ENCODE results near the gene B3GNT5.

The B3GNT5 gene

GRCh38 chr3:183242431-183242830 is 10.6 kb upstream of the B3GNT5 start:
- Histone ChIP-seq H3K27me3 (ENCODE audit: control insufficient read depth, insufficient read depth, low read length) (no peaks in the 10 kb centered on the region), H3K4me1 (ENCODE audit: control insufficient read depth, insufficient read depth, low read length) (no peaks in the 10 kb centered on the region), H3K36me3 (ENCODE audit: control insufficient read depth, insufficient read depth, low read length) (no peaks in the 10 kb centered on the region), H3K27ac (ENCODE audit: low read depth, low read length) (no peak overlapping the region), H3K9ac (ENCODE audit: low read length) (no peak overlapping the region), H3K4me3 (ENCODE audit: low read length) (no peak overlapping the region)

GRCh38 chr3:183244219-183244618 is 8.8 kb upstream of the B3GNT5 start:
- H3K4me3 ChIP-seq (ENCODE audit: low read length) = no peak overlapping the region
- no peaks in the 10 kb centered on the region for H3K36me3 ChIP-seq (ENCODE audit: control insufficient read depth, insufficient read depth, low read length)
- H3K27me3 ChIP-seq (ENCODE audit: control insufficient read depth, insufficient read depth, low read length) = no peaks in the 10 kb centered on the region
- H3K27ac ChIP-seq (ENCODE audit: low read depth, low read length) = no peak overlapping the region
- no peak overlapping the region for H3K9ac ChIP-seq (ENCODE audit: low read length)
- H3K4me1 ChIP-seq (ENCODE audit: control insufficient read depth, insufficient read depth, low read length) = no peaks in the 10 kb centered on the region

DNA sequence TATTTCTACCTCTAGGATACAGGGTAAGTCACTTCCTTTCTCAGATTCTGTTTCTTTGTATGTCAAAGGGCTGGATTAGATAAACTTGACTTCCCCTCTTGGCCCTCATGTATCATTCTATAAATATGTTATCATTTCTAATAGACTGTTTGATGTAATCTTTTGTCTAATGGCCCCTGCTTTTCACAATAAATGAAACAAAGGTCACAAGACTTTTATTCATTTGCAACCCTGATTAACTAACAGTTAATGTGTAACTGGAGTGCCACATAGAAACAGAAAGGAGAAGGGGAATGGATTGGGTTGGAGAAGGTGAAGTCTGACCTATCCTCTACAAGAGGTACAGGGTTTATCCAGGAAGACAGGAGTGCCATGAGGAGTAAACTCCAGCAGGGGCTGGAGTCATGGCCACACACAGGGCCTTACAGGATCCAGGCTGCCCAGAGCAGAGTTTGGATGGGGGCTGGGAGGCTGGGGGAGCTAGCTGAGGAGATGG is 8.0 kb upstream of the B3GNT5 start:
- Histone ChIP-seq H3K4me3 (ENCODE audit: low read length) (no peak overlapping the region), H3K27ac (ENCODE audit: low read depth, low read length) (no peak overlapping the region), H3K4me1 (ENCODE audit: control insufficient read depth, insufficient read depth, low read length) (no peaks in the 10 kb centered on the region), H3K9ac (ENCODE audit: low read length) (no peak overlapping the region), H3K36me3 (ENCODE audit: control insufficient read depth, insufficient read depth, low read length) (no peaks in the 10 kb centered on the region), H3K27me3 (ENCODE audit: control insufficient read depth, insufficient read depth, low read length) (no peaks in the 10 kb centered on the region)

DNA sequence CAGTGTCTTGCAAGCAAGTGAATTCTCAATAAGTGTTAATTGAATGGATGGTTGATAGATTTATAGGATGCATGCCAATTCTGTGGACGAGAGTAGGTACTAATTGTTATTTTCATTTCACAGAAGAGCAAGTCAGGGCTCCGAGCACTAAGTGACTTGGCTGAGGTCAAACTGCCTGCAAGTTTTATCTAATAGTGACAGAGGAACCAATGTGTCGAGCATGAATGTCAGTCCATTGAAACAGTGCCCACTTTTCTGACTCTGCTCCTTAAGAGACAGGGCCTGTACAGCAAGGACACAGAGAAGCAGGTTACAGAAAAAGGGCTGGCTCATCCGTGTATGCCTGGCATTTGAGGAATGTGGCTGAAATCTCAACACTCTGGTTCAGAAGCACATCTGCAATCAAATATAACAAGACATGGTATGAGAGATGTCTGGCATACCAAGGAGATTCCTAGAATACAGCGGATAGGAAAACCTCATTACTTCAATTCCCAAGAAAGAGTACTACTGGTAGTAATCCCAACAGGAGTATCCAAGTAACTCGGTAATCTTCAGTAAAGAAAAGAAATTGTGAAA is 6.0 kb upstream of the B3GNT5 start:
- Histone ChIP-seq H3K27ac (ENCODE audit: low read depth, low read length) (no peak overlapping the region), H3K4me1 (ENCODE audit: control insufficient read depth, insufficient read depth, low read length) (no peaks in the 10 kb centered on the region), H3K9ac (ENCODE audit: low read length) (no peak overlapping the region), H3K36me3 (ENCODE audit: control insufficient read depth, insufficient read depth, low read length) (no peaks in the 10 kb centered on the region), H3K4me3 (ENCODE audit: low read length) (no peak overlapping the region), H3K27me3 (ENCODE audit: control insufficient read depth, insufficient read depth, low read length) (no peaks in the 10 kb centered on the region)

DNA sequence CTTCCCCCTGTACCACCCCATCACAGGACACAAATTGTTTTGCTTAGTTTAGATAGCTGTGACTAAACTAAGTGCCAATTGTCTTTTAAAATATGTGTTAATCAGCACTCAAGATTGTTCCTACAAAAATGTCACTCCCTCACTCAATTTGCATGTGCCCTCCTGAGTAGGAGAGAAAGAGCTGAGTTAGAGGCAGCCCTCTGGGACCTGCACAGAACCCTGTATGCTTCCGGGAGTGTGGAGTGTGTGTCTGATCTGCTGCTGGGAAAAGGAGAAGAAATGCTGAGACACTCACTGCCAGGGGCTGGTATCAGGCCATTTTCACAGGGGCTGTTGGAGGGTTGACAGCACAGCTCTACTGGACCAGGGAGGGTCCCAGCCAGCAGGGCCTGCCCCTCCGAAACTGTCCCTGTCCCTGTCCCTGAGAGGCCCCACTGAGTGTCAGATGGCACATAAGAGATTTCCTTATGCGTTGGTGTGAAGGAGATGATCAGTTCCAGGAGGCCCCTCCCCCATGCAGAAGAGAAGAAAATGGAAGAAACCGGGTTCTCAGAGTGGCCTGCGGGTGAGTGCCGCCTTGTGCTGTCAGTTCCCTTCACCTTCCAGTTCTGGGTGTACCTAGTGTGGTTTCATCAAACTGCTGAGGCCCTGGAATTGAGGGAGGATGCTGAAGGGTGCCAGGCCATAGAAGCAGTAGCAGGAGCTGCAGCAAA is 3.9 kb upstream of the B3GNT5 start:
- no peak overlapping the region for H3K4me3 ChIP-seq (ENCODE audit: low read length)
- H3K27ac ChIP-seq (ENCODE audit: low read depth, low read length) = no peak overlapping the region
- no peak overlapping the region for H3K9ac ChIP-seq (ENCODE audit: low read length)
- no peaks in the 10 kb centered on the region for H3K36me3 ChIP-seq (ENCODE audit: control insufficient read depth, insufficient read depth, low read length)
- H3K27me3 ChIP-seq (ENCODE audit: control insufficient read depth, insufficient read depth, low read length) = no peaks in the 10 kb centered on the region
- H3K4me1 ChIP-seq (ENCODE audit: control insufficient read depth, insufficient read depth, low read length) = no peaks in the 10 kb centered on the region

- no peaks in the 10 kb centered on the region for H3K36me3 ChIP-seq (ENCODE audit: control insufficient read depth, insufficient read depth, low read length)
- H3K9ac ChIP-seq (ENCODE audit: low read length) = no peak overlapping the region
- no peaks in the 10 kb centered on the region for H3K27me3 ChIP-seq (ENCODE audit: control insufficient read depth, insufficient read depth, low read length)
- H3K4me3 ChIP-seq (ENCODE audit: low read length) = no peak overlapping the region
- H3K4me1 ChIP-seq (ENCODE audit: control insufficient read depth, insufficient read depth, low read length) = no peaks in the 10 kb centered on the region
- H3K27ac ChIP-seq (ENCODE audit: low read depth, low read length) = no peak overlapping the region
These were observed 803 bp upstream of the B3GNT5 start for GRCh38 chr3:183252118-183252782.

- peak overlapping the region; percentile 74 for H3K9ac ChIP-seq (ENCODE audit: low read length)
- H3K4me1 ChIP-seq (ENCODE audit: control insufficient read depth, insufficient read depth, low read length) = no peaks in the 10 kb centered on the region
- H3K27ac ChIP-seq (ENCODE audit: low read depth, low read length) = peak overlapping the region; percentile 80
- no peaks in the 10 kb centered on the region for H3K27me3 ChIP-seq (ENCODE audit: control insufficient read depth, insufficient read depth, low read length)
- peak overlapping the region; percentile 77 for H3K4me3 ChIP-seq (ENCODE audit: low read length)
- no peaks in the 10 kb centered on the region for H3K36me3 ChIP-seq (ENCODE audit: control insufficient read depth, insufficient read depth, low read length)
These were observed 754 bp downstream of the B3GNT5 start for GRCh38 chr3:183253528-183254486.

DNA sequence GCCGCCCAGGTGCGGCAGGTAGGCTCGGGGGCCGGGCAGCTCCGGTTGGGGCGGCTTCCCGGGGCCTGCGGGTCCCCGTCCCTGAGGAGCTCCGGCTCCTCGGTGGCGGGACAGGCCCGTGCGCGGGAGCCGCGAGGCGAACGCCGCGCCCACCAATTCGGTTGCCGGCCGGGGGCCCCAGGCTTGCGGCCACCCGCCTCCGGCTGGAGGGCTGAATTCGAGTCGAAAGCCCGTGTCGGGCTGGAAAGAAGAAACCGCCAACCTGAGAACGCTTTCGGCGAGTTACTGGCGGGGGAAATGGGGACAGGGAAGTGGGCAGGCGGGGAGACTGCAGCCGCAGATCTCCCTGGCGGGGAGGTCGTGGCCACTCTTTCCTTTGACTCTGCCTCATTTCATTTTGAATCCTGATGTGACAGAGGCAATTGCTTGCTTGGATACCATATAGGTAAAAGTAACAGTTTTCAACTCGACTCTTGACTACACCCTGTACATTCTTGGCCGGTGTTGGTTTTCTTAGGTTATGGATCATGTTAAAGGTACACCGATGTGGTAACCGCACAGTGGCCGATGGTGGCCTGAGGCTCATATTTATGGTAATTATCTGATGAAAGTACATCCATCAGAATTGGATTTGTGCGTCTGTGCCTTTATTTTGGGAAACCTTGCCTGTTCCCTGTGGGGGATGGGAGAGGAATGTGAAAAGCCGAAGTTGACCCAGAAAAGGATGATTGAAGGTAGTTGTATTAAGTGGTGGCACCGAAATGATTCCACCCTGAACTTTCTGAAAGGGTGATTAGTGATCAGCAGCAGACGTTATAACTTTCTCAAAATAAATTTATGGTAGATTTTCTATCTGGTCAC is 1.7 kb downstream of the B3GNT5 start:
- Histone ChIP-seq H3K27ac (ENCODE audit: low read depth, low read length) (peak overlapping the region; percentile 80), H3K4me3 (ENCODE audit: low read length) (peak overlapping the region; percentile 77), H3K9ac (ENCODE audit: low read length) (no peak overlapping the region), H3K4me1 (ENCODE audit: control insufficient read depth, insufficient read depth, low read length) (no peaks in the 10 kb centered on the region), H3K27me3 (ENCODE audit: control insufficient read depth, insufficient read depth, low read length) (no peaks in the 10 kb centered on the region), H3K36me3 (ENCODE audit: control insufficient read depth, insufficient read depth, low read length) (no peaks in the 10 kb centered on the region)

DNA sequence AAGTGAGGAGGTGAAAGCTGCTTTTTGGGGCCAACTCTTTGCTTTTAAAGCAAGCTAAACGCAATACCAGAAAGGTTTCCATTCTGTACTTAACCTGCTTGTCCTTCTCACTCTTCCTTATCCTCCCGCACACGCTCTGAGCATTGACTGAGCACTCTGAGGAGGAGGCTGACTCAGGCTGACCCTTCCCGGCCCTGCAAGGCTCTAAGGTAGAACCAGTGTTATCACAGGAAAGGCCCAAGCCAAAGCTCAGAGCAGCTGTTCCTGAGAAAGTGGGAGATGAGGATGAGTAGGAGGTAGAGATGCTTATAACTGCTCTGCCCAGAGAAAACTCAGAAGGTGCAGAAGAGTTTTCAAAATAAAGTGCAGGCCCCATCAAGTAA is 2.3 kb downstream of the B3GNT5 start:
- Histone ChIP-seq H3K27ac (ENCODE audit: low read depth, low read length) (no peak overlapping the region), H3K4me3 (ENCODE audit: low read length) (peak overlapping the region; percentile 77), H3K27me3 (ENCODE audit: control insufficient read depth, insufficient read depth, low read length) (no peaks in the 10 kb centered on the region), H3K9ac (ENCODE audit: low read length) (no peak overlapping the region), H3K36me3 (ENCODE audit: control insufficient read depth, insufficient read depth, low read length) (no peaks in the 10 kb centered on the region), H3K4me1 (ENCODE audit: control insufficient read depth, insufficient read depth, low read length) (no peaks in the 10 kb centered on the region)

GRCh38 chr3:183259087-183259486 is 6.0 kb downstream of the B3GNT5 start:
- Histone ChIP-seq H3K27me3 (ENCODE audit: control insufficient read depth, insufficient read depth, low read length) (no peaks in the 10 kb centered on the region), H3K36me3 (ENCODE audit: control insufficient read depth, insufficient read depth, low read length) (no peaks in the 10 kb centered on the region), H3K4me1 (ENCODE audit: control insufficient read depth, insufficient read depth, low read length) (no peaks in the 10 kb centered on the region), H3K9ac (ENCODE audit: low read length) (no peak overlapping the region), H3K27ac (ENCODE audit: low read depth, low read length) (peak overlapping the region; percentile 23), H3K4me3 (ENCODE audit: low read length) (no peak overlapping the region)

DNA sequence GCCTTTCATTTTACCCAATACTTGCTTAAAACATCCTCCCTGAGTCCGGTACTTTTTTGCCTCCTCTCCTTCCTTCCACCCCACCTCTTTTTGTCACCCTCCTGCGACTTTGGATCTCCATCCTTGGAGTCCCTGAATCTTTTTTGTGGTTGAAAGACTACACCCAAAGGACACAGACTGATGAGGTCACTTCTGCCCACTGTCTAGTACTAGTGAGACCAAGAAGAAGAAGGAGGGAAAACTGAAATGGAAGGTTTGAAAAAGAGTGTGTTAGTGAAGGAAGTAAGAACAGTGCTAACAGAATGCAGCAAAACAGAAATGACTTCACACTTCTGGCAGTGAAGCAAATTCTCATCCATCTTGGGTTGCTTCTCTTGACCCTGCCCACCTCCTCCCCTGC is 6.6 kb downstream of the B3GNT5 start:
- Histone ChIP-seq H3K27me3 (ENCODE audit: control insufficient read depth, insufficient read depth, low read length) (no peaks in the 10 kb centered on the region), H3K4me3 (ENCODE audit: low read length) (no peak overlapping the region), H3K27ac (ENCODE audit: low read depth, low read length) (peak overlapping the region; percentile 23), H3K4me1 (ENCODE audit: control insufficient read depth, insufficient read depth, low read length) (peaks cover 5% of the 10 kb centered on the region), H3K9ac (ENCODE audit: low read length) (no peak overlapping the region), H3K36me3 (ENCODE audit: control insufficient read depth, insufficient read depth, low read length) (no peaks in the 10 kb centered on the region)
